GM06990 (cell line): ENCODE data around the gene APOA4.

Source experiments
- DNase-seq: peaks from one replicate; pipeline ENCODE4 v3.0.0-alpha.2; 2011; ENCODE audit not compliant: insufficient read length; ENCODE audit errors: extremely low read depth
- H3K27me3 ChIP-seq: replicated peaks from 2 replicates; pipeline ENCODE4 v1.6.0; 2011; ENCODE audit warnings: low read length; ENCODE audit not compliant: control insufficient read depth, insufficient read depth
- H3K36me3 ChIP-seq: 2 replicates; pipeline ENCODE4 v1.5.1; 2011; ENCODE audit warnings: low read length; ENCODE audit not compliant: control insufficient read depth, insufficient read depth
- H3K4me3 ChIP-seq: replicated peaks from 2 replicates; pipeline ENCODE4 v1.5.1; 2011; ENCODE audit warnings: low read depth, mild to moderate bottlenecking, control low read depth, low read length
- TF ChIP-seq, protein P1 (sequence below): IDR thresholded peaks from 2 replicates; pipeline ENCODE4 v1.5.1; 2011; ENCODE audit warnings: low read length, control low read depth, mild to moderate bottlenecking, inconsistent platforms; ENCODE audit not compliant: insufficient read depth, poor library complexity, severe bottlenecking

Gene APOA4

GRCh38 chr11:116792869-116793771 lies 30.0 kb downstream of the APOA4 start:
- no peaks in the 10 kb centered on the region for H3K36me3 ChIP-seq
- TF ChIP-seq, protein P1, sequence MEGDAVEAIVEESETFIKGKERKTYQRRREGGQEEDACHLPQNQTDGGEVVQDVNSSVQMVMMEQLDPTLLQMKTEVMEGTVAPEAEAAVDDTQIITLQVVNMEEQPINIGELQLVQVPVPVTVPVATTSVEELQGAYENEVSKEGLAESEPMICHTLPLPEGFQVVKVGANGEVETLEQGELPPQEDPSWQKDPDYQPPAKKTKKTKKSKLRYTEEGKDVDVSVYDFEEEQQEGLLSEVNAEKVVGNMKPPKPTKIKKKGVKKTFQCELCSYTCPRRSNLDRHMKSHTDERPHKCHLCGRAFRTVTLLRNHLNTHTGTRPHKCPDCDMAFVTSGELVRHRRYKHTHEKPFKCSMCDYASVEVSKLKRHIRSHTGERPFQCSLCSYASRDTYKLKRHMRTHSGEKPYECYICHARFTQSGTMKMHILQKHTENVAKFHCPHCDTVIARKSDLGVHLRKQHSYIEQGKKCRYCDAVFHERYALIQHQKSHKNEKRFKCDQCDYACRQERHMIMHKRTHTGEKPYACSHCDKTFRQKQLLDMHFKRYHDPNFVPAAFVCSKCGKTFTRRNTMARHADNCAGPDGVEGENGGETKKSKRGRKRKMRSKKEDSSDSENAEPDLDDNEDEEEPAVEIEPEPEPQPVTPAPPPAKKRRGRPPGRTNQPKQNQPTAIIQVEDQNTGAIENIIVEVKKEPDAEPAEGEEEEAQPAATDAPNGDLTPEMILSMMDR, result no peak
- H3K27me3 ChIP-seq, result no peaks in the 10 kb centered on the region
- no peak overlapping the region for H3K4me3 ChIP-seq
- no peak for DNase-seq

- H3K27me3 ChIP-seq, result no peaks in the 10 kb centered on the region
- no peak for DNase-seq
- H3K4me3 ChIP-seq, result no peak overlapping the region
- H3K36me3 ChIP-seq, result no peaks in the 10 kb centered on the region
- TF ChIP-seq, protein P1, result no peak
Measured at GRCh38 chr11:116792144-116792868, 30.8 kb downstream of the APOA4 start.

GRCh38 chr11:116791813-116792143 lies 31.3 kb downstream of the APOA4 start, which contains the start of gene APOA5:
APOA5 (minus strand) TSS chr11:116791879; CDS start chr11:116791860, 19 bp downstream.
- Histone ChIP-seq H3K36me3 (no peaks in the 10 kb centered on the region), H3K4me3 (no peak within 1 kb of the TSS), H3K27me3 (no peaks in the 10 kb centered on the region)
- TF ChIP-seq, protein P1, result no peak
- no peak for DNase-seq

DNA sequence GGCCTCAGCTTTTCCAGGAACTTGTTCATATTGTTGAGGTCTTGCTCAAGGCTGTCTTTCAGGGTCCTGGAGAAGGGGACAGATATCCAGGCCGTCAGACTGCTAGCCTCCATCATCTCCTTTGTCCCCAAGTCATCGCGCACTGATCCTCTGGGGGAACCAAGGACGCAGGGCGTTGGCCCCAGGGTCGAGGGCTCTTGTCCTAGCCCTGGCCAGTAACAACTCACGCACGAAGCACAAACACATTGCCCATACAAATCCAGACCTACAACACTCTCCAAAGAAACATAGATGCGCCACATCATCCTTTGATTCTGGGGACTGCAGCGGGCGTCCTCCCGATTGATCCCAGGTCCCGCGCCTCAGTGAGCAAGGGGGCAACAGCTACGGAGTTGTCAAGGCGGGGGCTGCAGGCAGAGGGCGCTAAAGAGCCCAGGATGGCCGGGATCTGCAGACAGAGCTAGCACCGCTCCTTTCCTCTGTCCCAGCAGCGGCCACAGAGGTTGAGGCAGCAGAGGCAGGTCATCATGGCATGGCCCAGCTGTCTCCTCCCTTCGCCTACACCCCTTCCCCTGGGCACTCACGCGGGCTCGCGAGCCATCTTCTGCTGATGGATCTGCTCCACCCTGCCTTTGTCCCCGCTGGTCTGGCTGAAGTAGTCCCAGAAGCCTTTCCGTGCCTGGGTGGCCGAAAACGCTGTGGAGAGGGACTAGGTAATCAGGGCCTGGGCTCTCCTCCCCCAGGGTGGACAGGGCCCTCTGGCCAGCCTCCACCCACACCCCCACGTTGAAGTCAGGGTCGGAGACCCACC lies 31.9 kb downstream of the APOA4 start:
- Histone ChIP-seq H3K36me3 (peaks cover 2% of the 10 kb centered on the region; the same call in 1 of the 2 replicates), H3K4me3 (no peak overlapping the region), H3K27me3 (no peaks in the 10 kb centered on the region)
- DNase-seq, result peak; percentile 54
- TF ChIP-seq, protein P1, result peak; percentile 94

- H3K4me3 ChIP-seq, result no peak overlapping the region
- TF ChIP-seq, protein P1, result no peak
- H3K27me3 ChIP-seq, result no peaks in the 10 kb centered on the region
- H3K36me3 ChIP-seq, result peaks cover 7% of the 10 kb centered on the region
- DNase-seq, result no peak
Measured at GRCh38 chr11:116790167-116791001, 32.7 kb downstream of the APOA4 start.
